Hindlimb muscle (tissue), 1 donor: ENCODE data around the gene TMEM140. TPM values are rescaled to one million over a fixed set of nuclear protein-coding genes. Genes with fewer than 3 reads are reported as not detected.
"Not testable (repeated sequence)": the region's sequence is repeated elsewhere in the genome, so short reads cannot be mapped to it uniquely, and the experiment has no call there.

ENCODE experiments used
- DNase-seq: peaks from one replicate; pipeline ENCODE4 v3.0.0-alpha.2; 2013
- polyA plus RNA-seq: library from polyadenylated mRNA; unstranded; fragments of 120-200 nt; gene quantifications from one replicate; pipeline ENCODE4 v1.2.1, GENCODE V29; 2013; ENCODE audit not compliant: insufficient read length

Gene TMEM140
- polyA plus RNA-seq, 1 donor = 14.6 TPM

DNA sequence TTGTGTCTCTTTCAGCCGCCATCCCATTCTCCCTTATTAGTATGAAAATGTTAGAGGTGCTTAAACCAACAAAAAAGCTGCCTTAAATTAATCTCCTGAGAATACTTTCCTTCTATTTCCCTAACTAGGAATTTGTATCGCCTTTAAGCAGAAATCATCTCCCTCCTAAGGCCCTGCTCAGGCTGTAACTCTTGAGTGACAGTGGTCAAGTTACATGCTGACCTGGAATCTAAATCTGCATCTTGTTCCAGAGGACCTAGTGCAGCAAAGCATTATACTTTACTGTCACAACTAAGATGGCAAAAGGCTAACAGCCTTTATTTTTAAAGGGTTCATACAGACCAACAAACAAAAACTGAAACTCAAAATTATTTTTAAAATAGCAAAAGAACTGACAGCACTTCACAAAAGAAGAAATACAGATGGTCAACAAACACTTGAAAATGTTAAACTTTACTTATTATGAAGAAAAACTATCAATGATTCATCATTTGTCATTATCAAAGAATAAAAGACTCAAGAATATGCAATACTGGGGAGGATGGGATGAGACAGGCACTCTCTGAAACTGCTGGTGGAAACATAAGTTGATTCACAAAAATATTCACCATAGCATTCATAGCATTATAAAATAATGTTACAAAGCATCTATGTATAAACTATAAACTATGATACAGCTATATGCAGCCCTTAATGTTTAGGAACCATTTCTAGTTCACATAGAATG, 11.7 kb downstream of the TMEM140 start:
- no peak for DNase-seq

DNA sequence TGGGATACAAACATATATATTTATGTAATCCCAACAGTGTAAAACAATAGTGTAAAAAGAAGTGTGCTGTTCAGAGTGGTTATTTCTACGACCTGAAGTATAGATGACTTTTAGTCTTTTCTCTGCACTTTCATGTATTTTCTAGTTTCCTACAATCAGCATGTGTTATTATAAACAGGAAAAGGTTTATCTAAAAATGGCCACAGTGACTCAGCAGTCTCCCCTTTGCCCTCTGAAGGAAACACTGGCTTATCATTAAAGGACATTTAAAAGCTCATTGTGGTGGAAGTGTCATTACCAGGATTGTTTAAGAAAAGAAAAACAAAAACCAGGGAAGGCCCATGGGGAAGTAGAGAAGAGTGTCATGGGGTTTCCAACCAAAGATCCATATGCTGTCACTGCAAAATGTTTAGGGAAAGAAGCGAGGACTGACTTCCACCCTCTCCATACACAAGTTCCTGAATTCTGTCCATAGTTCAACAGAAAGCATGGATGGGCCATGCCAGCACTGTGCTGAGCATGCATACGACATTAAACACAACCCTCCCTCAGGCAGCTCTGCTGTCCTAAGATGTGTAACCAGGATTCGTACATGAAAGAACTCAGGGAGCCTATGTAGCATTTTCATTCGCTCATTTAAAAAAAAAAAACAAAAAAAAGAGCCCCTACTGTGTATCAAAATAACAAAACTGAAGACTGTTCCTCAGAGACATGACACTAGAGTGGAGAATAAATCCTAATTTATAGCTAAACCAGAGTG, 12.4 kb downstream of the TMEM140 start:
- no peak for DNase-seq

DNA sequence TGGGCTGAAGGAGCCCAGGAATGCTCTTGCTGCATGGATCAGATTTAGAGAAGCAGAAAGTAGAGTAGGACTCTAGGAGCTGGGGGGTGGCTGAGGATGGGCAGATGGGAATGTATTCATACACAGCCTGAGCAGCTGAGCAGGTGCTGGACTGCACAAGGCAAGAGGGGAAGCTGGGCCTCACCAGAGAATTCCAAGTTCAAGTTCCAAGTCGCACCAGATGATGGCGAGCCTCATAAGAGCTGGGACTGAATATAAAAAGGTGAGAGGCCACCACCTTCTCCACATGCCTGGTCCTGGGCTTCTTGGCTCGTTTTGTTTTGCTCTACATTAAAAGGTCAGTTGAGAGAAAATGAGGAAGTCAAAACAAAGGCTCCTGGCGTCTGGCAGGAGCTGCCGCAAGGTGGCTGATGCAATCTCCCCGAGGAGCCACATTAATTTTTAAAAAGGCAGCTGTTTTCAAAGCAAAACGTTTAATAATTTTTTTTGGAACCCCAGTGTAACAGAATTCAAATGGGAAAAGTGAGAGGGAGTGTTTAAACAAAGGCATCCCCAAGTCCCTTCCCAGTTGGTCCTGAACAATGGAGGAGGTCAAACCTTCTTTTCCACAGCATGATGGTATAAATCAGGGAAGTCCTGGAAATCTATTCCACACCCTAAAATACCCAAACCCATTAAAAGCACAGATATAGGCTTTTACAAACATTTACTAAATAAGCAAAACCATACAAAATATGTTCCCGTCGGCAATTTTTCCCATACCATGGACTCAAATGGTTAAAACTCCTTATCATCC, 13.2 kb downstream of the TMEM140 start:
- DNase-seq = no peak

GRCh38 chr7:135161669-135162068, 13.8 kb downstream of the TMEM140 start:
- DNase-seq = no peak

DNA sequence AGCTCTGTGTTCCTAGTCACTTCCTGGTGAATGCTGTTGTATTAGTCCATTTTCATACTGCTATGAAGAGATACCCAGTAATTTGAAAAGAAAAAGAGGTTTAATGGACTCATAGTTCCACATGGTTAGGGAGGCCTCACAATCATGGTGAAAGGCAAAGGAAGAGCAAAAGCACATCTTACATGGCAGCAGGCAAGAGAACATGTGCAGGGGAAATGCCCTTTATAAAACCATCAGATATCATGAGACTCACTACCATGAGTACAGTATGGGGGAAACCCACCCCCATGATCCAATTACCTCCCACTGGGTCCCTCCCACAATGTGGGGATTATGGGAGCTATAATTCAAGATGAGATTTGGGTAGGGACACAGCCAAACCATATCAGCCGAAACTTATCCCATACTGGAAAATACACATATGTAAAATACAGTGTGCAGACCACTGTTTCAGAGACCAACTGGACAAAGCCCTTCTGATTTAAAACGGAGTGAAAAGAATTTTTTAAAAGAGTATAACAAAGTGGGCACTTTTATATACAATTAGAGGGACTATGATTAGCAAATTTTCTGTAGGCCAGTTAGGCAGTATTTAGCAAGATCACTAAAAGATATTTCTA, 14.6 kb downstream of the TMEM140 start:
- no peak for DNase-seq

DNA sequence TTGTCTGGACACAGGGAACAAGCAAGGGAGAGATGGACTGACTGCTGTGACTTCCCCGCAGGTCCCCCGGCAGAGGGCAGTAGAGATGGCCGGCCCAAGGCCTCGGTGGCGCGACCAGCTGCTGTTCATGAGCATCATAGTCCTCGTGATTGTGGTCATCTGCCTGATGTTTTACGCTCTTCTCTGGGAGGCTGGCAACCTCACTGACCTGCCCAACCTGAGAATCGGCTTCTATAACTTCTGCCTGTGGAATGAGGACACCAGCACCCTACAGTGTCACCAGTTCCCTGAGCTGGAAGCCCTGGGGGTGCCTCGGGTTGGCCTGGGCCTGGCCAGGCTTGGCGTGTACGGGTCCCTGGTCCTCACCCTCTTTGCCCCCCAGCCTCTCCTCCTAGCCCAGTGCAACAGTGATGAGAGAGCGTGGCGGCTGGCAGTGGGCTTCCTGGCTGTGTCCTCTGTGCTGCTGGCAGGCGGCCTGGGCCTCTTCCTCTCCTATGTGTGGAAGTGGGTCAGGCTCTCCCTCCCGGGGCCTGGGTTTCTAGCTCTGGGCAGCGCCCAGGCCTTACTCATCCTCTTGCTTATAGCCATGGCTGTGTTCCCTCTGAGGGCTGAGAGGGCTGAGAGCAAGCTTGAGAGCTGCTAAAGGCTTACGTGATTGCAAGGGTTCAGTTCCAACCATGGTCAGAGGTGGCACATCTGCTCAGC, 16.6 kb downstream of the TMEM140 start:
- DNase-seq = no peak

GRCh38 chr7:135165862-135166261, 18.0 kb downstream of the TMEM140 start:
- no peak for DNase-seq

- DNase-seq = no peak
Measured at GRCh38 chr7:135166338-135166990, 18.6 kb downstream of the TMEM140 start.

GRCh38 chr7:135167365-135167917, 19.6 kb downstream of the TMEM140 start:
- no peak for DNase-seq

DNA sequence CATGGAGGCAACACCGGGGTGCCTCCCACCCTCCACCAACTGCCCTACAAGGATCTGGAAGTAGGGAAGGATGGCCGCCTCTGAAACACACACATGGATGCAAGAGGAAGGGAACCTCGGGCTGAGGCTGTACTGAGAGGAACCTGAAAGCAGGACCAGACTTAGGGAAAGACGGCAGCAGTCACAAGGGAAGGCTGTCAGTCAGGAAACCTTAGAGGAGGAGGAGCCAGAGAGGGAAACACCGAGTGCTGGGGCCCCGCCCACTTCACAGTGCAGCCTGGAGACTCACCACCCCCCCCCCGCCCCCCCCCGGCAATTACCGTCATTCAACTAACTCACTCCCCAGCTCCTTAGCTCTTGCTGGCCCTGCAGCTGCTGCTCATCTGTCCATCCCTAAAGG, 20.1 kb downstream of the TMEM140 start:
- DNase-seq = no peak

- DNase-seq = no peak
Measured at GRCh38 chr7:135168489-135169140, 20.7 kb downstream of the TMEM140 start.

- no peak for DNase-seq
Measured at GRCh38 chr7:135169141-135169963, 21.5 kb downstream of the TMEM140 start.

- no peak for DNase-seq
Measured at GRCh38 chr7:135169964-135170273, 22.0 kb downstream of the TMEM140 start.

DNA sequence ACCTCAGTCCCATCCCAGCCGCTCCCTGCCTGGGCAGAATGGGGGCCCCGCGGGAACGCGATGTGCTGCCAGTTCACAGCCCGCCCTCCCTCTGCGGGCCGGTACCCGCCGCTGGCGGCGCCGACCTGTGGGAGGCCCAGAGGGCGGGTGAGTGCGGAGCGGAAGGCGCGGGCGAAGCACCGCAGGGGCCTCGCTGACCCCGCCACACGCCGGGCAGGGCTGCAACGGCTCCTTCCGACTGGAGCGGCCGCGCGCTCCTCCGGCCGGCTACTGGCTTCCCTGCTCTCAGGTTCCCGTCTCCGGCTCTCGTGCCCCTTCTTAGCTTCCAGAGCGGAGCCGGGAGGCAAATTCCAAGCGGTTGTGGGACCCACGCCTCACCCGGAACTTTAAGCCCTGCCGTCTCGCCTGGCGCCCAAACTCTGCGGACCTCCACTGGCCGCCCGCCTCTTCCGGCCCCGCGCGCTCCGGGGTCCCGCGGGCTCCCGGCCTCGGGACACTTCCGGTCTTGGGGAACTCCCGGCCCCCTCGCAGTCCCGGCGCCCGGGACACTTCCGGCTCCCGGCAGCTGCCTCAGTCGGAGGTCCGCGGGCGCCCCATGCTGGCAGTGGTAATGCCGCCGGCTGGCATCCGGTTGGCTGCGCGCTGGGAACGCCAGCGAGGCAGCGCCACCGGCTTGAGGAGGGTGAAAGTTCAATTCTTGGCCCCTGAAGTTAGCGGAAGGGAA, 22.6 kb downstream of the TMEM140 start, which contains the start of gene CYREN:
Gene CYREN, minus strand, starts transcription at position 434 of the 724 bp plus-strand sequence. CDS start 1,785 bp downstream, outside the sequence.
- peak; percentile 90 for DNase-seq

DNA sequence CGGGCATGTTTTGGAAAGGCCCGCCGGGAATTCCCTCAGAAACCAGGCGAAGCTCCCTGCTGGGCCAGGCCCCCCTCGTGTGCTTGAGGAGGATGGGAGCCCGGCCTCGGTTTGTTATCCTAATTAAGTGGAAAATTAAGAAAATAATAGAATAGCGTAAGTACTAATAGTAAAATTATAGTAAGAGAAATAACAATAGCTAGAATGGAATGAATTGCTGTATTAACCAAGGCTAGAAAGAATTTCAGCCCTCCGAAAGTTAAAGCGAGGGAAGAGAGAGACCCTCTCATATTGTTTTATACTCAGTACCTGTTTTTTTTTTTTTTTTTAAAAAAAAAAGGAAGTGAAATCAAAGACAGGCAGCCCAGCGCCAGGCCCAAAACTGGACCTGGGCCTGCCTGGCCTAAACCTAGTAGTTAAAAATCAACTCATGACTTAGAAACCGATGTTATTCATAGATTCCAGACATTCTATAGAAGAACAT, 23.2 kb downstream of the TMEM140 start:
- not testable (repeated sequence) for DNase-seq

GRCh38 chr7:135171581-135172291, 23.9 kb downstream of the TMEM140 start:
- DNase-seq = not testable (repeated sequence)

- DNase-seq = not testable (repeated sequence)
Measured at GRCh38 chr7:135173916-135174315, 26.0 kb downstream of the TMEM140 start.

GRCh38 chr7:135174941-135175340, 27.1 kb downstream of the TMEM140 start:
- no peak for DNase-seq
